ENCODE measurements around the gene HS1BP3. TPM values are rescaled to one million over a fixed set of nuclear protein-coding genes. Genes with fewer than 3 reads are reported as not detected.

The HS1BP3 gene
- total and polyA plus RNA-seq, 2 donors (not counting 3 experiments of a cell fraction or from before 2014, with no cell fraction given) = 27.4 to 33.1 TPM

DNA sequence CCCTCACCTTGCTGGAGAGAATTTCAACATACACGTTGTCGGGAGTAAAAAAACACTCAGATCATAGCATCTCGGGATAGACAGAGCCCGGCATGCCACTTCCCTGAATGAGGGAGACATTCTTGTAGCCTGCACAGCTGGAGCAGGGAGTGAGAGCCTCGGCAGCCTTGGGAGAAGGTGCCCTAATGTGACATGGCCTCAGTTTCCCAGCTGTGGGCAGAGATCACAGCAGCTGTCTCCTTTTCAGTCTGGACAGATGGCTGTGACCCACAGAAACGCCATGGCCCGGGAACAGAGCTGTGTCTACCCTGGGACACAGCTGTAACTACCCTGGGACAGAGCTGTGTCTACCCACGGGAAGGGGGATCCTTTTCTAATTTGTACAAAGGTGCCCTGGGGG lies 55.9 kb downstream of the HS1BP3 start:
- intact Hi-C loops (cut with micrococcal nuclease) = no loop called here
- POLR2A ChIA-PET = interaction anchor here (0.5 to 4.0 kb wide), 3 partner anchors 29 to 148 kb away, joined by 3 to 38 read pairs (median 18); partner anchors contain the start of gene RHOB
- H3K27me3 ChIP-seq (ENCODE audit: control insufficient read depth in 2 of 2, insufficient read depth in 2 of 2, low read length in 2 of 2) = no peaks in the 10 kb centered on the region
- FAIRE-seq (no peak), DNase-seq (ENCODE audit: low read depth, low spot score) (no peak)
- no peaks in the 10 kb centered on the region for H3K9me3 ChIP-seq (replicated peaks; ENCODE audit: control insufficient read depth, insufficient read depth, low read length)
- peak overlapping the region; percentile 95 for H3K27ac ChIP-seq (ENCODE audit: insufficient read depth, low read depth, low read length)
- no peak overlapping the region for H3K4me2 ChIP-seq (ENCODE audit: insufficient read depth, low read length)
- H2AFZ ChIP-seq (ENCODE audit: low read depth, low read length) = no peak overlapping the region
- dilution Hi-C loops (cut with MboI; ENCODE audit: extremely low pct_ligation_motif_present, low sequenced_read_pairs) = no loop called here
- H3K36me3 ChIP-seq (ENCODE audit: control insufficient read depth in 2 of 2, extremely low read depth in 1 of 2, insufficient read depth in 2 of 2, low read length in 2 of 2) = no peaks in the 10 kb centered on the region
- CTCF ChIA-PET = interaction anchor here (1.2 to 2.8 kb wide), 2 partner anchors 8 to 26 kb away, joined by 3 to 13 read pairs; no protein-coding TSS in a partner anchor
- peaks cover 51% of the 10 kb centered on the region for H3K4me1 ChIP-seq (ENCODE audit: control insufficient read depth, extremely low read depth, insufficient read depth, low read length)
- TF ChIP-seq FOS (IDR thresholded peaks at IDR 0.05; ENCODE audit: borderline replicate concordance, insufficient read depth, low read length) = no peak
- TF ChIP-seq EZH2 (IDR thresholded peaks at IDR 0.05; ENCODE audit: borderline replicate concordance, low read depth, low read length, severe bottlenecking) = no peak
- TF ChIP-seq GATA2 (IDR thresholded peaks at IDR 0.05; ENCODE audit: insufficient read depth, insufficient read length, low read depth, low read length) = no peak
- TF ChIP-seq MYC (IDR thresholded peaks at IDR 0.05; ENCODE audit: low read depth, low read length) = no peak
- no peak for TF ChIP-seq JUN (IDR thresholded peaks at IDR 0.05; ENCODE audit: borderline replicate concordance, insufficient read depth, insufficient read length, low read depth)
- no peak for TF ChIP-seq POLR2AphosphoS5 (IDR thresholded peaks at IDR 0.05; ENCODE audit: insufficient read depth, low read depth, low read length)
- TF ChIP-seq, protein P1, sequence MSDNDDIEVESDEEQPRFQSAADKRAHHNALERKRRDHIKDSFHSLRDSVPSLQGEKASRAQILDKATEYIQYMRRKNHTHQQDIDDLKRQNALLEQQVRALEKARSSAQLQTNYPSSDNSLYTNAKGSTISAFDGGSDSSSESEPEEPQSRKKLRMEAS (IDR thresholded peaks at IDR 0.05; ENCODE audit: insufficient read depth, insufficient read length) = no peak
- TF ChIP-seq POLR2A (IDR thresholded peaks at IDR 0.05; ENCODE audit: low read depth, low read length) = no peak
- no peak for TF ChIP-seq CTCF (IDR thresholded peaks at IDR 0.05; ENCODE audit: extremely low read depth in 1 of 2, insufficient read depth in 1 of 2, low read depth in 1 of 2, low read length in 2 of 2)
- no peaks in the 10 kb centered on the region for H4K20me1 ChIP-seq (replicated peaks; ENCODE audit: control insufficient read depth, extremely low read depth, insufficient read depth, low read length)
- H3K9ac ChIP-seq (replicated peaks; ENCODE audit: extremely low read depth, insufficient read depth, low read length) = no peak overlapping the region
- no peaks in the 10 kb centered on the region for H3K9me1 ChIP-seq (replicated peaks; ENCODE audit: control insufficient read depth, extremely low read depth, insufficient read depth, low read length)
- no TSS peak for BruUV-seq (replicated peaks)
- H3K79me2 ChIP-seq (ENCODE audit: control insufficient read depth, insufficient read depth, low read length) = no peaks in the 10 kb centered on the region
- H3K4me3 ChIP-seq (replicated peaks in 1 of 3; ENCODE audit: insufficient read depth in 1 of 3, low read depth in 1 of 3, low read length in 3 of 3) = no peak overlapping the region
